ENCODE data around the gene CCDC117.
A peak's percentile ranks its signal among the peaks of the same experiment; 100 is the strongest.

CCDC117 gene

DNA sequence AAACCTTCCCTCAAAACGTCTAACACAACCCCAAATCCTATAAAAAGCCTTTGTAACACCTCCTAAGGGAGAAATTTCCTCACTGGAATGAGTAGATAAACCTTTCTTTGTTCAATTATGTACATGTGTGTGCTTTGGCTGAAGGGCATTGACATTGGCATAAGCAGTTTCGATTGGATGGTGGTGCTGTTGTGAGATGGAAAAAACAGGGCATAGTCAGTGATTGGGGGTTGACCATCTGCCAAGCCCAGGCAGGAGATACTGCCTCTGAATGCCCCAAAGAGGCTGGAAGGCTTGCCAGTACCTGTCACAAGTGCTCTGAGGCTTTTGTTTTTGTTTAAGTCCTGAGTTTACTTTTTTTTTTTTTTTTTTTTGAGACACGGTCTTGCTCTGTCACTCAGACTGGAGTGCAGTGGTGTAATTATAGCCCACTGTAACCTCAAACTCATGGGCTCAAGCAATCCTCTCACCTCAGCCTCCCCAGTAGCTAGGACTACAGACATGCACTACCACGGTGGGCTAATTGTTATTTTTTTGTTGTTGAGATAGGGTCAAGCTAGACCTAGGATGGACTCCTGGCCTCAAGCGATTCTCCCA, 1.2 kb upstream of the CCDC117 start:
- in situ Hi-C loops (cut with MboI; ENCODE audit: low pct_unique_long_range_greater_than_20kb, low sequenced_read_pairs, unreplicated experiment): no loop called here
- no peak for DNase-seq (ENCODE audit: low spot score)
- TF ChIP-seq, protein P1, sequence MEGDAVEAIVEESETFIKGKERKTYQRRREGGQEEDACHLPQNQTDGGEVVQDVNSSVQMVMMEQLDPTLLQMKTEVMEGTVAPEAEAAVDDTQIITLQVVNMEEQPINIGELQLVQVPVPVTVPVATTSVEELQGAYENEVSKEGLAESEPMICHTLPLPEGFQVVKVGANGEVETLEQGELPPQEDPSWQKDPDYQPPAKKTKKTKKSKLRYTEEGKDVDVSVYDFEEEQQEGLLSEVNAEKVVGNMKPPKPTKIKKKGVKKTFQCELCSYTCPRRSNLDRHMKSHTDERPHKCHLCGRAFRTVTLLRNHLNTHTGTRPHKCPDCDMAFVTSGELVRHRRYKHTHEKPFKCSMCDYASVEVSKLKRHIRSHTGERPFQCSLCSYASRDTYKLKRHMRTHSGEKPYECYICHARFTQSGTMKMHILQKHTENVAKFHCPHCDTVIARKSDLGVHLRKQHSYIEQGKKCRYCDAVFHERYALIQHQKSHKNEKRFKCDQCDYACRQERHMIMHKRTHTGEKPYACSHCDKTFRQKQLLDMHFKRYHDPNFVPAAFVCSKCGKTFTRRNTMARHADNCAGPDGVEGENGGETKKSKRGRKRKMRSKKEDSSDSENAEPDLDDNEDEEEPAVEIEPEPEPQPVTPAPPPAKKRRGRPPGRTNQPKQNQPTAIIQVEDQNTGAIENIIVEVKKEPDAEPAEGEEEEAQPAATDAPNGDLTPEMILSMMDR (IDR thresholded peaks at IDR 0.05; ENCODE audit: extremely low read depth, insufficient read depth, missing control alignments): no peak

DNA sequence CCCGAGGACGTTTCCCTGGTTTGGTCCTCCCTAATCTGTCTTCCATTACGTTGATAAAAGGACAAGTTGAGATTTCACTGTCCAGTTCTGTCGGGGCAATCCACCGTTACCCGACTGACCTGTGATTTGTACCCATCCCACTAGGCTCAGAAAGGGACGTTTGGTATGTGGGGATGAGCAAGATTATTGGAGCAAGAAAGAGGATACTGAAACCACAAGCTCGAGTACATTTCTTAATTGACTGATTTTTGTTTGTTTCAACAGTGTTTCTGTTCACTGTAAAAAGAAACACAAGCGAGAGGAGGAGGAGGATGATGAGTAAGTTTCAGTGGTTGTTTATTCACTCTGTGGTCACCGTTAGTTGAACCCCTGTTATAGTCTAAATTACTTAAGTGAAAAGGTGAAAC, 969 bp downstream of the CCDC117 start:
- TF ChIP-seq, protein P1 (IDR thresholded peaks at IDR 0.05; ENCODE audit: extremely low read depth, insufficient read depth, missing control alignments): no peak
- in situ Hi-C loops (cut with MboI; ENCODE audit: low pct_unique_long_range_greater_than_20kb, low sequenced_read_pairs, unreplicated experiment): no loop called here
- DNase-seq (ENCODE audit: low spot score): peak; percentile 69

DNA sequence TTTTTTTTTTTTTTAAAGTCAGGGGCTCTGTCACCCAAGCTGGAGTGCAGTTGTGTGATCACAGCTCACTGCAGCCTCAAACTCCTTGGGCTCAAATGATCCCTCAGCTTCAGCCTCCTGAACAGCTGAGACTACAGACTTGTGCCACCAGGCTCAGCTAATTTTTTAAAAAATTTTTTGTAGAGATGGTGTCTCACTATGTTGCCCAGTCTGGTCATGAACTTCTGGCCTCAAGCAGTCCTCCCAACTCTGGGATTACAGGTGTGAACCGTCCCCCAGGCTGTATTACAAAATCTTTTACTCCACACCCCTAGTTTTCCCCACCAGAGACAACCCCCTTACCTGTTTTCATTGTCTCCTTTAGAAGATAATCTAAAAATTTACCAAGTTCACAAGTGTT, 1.9 kb downstream of the CCDC117 start:
- in situ Hi-C loops (cut with MboI; ENCODE audit: low pct_unique_long_range_greater_than_20kb, low sequenced_read_pairs, unreplicated experiment): no loop called here
- DNase-seq (ENCODE audit: low spot score): no peak
- TF ChIP-seq, protein P1 (IDR thresholded peaks at IDR 0.05; ENCODE audit: extremely low read depth, insufficient read depth, missing control alignments): no peak

DNA sequence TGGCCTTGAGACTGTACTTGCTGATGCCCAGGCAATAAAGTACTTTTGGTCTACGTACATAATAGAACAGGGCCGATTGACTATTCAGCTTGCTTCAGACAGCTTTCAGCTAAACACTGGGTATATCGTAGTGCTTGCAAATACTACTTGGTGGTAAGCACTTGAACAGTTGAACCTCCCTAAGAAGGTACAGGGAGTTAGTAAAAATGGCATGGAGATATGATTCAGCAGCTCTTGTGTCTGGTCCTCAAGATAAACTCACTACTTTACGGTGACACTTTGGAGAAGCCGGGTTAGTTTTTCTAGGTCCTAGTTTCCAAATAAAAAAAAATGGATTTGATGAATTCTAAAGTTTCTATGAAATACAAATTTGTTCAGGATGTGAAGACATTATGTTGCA, 7.3 kb downstream of the CCDC117 start:
- no peak for DNase-seq (ENCODE audit: low spot score)
- TF ChIP-seq, protein P1 (IDR thresholded peaks at IDR 0.05; ENCODE audit: extremely low read depth, insufficient read depth, missing control alignments): no peak
- in situ Hi-C loops (cut with MboI; ENCODE audit: low pct_unique_long_range_greater_than_20kb, low sequenced_read_pairs, unreplicated experiment): no loop called here

DNA sequence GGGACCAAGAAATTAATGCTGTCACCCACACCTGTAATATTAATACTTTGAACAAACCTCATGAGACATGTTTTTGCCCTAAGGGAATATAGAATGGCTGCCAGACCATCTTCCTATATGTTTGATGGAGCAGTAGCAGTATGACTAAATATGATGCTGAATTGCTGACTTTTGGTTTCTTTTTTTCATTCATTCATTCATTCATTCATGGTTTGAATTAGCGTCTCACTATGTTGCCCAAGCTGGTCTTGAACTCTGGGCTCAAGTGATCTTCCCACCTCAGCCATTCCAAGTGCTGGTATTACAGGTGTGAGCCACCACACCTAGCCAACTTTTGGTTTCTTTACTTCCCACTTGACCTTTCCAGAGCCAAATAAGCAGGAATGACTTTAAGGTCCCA, 7.8 kb downstream of the CCDC117 start:
- in situ Hi-C loops (cut with MboI; ENCODE audit: low pct_unique_long_range_greater_than_20kb, low sequenced_read_pairs, unreplicated experiment): no loop called here
- DNase-seq (ENCODE audit: low spot score): no peak
- TF ChIP-seq, protein P1 (IDR thresholded peaks at IDR 0.05; ENCODE audit: extremely low read depth, insufficient read depth, missing control alignments): no peak

DNA sequence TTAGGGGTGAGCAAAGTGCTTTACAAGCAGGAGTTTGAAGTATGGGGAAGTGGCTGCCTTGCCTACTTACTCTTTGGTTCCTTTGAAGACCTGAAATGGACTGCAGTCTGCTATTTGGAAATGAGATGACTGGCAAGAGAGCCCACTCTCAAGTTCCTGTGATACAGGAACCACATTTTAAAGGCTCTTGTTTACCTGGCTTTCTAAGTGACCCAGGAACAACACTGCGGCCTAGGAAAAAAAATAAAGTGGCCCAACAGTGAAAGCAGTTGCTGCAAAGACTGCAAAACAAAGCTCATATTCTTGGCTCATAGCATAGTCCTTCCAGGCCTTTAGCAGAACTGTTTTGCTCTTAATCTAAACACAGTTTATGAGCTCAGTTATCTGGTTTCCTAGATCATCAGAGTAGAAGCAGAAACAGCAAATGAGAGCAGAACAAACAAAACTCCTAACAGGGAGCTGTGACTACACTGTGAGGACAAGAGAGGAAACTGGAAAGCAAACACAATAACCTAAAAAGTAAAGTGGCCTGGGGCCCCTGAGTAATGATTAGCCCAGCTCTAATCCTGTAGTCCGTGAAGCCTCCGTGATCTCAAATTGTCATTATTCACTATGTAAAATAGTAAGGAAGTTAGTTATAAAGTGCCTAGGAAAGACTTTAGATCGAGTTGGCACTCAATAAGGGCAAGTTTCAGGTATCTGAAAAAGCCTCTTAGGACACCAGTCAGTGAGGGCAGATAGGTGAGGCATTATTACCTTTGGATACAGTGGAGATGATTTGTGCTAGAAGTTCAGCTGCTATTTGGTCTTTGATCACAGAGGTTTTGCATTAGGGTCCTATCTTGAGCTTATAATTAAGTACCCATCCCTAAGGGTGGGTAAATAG, 11.5 kb downstream of the CCDC117 start:
- in situ Hi-C loops (cut with MboI; ENCODE audit: low pct_unique_long_range_greater_than_20kb, low sequenced_read_pairs, unreplicated experiment): no loop called here
- no peak for DNase-seq (ENCODE audit: low spot score)
- TF ChIP-seq, protein P1 (IDR thresholded peaks at IDR 0.05; ENCODE audit: extremely low read depth, insufficient read depth, missing control alignments): no peak

All from GM13977 (cell line).